WERI-Rb-1 (cell line): Measurements from ENCODE around the gene PLPPR1.

ENCODE experiments used
- DNase-seq: peaks from one replicate; pipeline ENCODE4 v3.0.0-alpha.2; 2020
- H3K27ac ChIP-seq: fragments of 250-450 bp; sonication (Bioruptor Pico); 2 replicates; pipeline ENCODE4 v1.5.1; 2020; ENCODE audit warnings: mild to moderate bottlenecking, moderate library complexity
- H3K27me3 ChIP-seq: fragments of 250-450 bp; sonication (Bioruptor Pico); 2 replicates; pipeline ENCODE4 v1.5.1; 2021; ENCODE audit warnings: mild to moderate bottlenecking, low read depth, moderate library complexity; ENCODE audit not compliant: insufficient read depth, severe bottlenecking
- H3K36me3 ChIP-seq: fragments of 250-450 bp; sonication (Bioruptor Pico); 2 replicates; pipeline ENCODE4 v1.5.1; 2020; ENCODE audit warnings: mild to moderate bottlenecking, moderate library complexity
- H3K4me3 ChIP-seq: 2 replicates; pipeline ENCODE4 v1.5.1; 2011; ENCODE audit warnings: low read depth, mild to moderate bottlenecking, control low read depth, low read length
- H3K9me3 ChIP-seq: fragments of 250-450 bp; sonication (Bioruptor Pico); 2 replicates; pipeline ENCODE4 v1.5.1; 2021; ENCODE audit warnings: mild to moderate bottlenecking, moderate library complexity; ENCODE audit not compliant: severe bottlenecking
- CTCF ChIP-seq: IDR thresholded peaks from 2 replicates; pipeline ENCODE4 v1.5.1; 2011; ENCODE audit warnings: low read depth, mild to moderate bottlenecking, control low read depth, inconsistent platforms, low read length

PLPPR1 gene

GRCh38 chr9:101371813-101372212 lies 343.3 kb downstream of the PLPPR1 start:
- no peaks in the 10 kb centered on the region for H3K36me3 ChIP-seq
- no peak overlapping the region for H3K4me3 ChIP-seq
- no peaks in the 10 kb centered on the region for H3K27me3 ChIP-seq
- no peak for DNase-seq
- H3K9me3 ChIP-seq: no peaks in the 10 kb centered on the region
- H3K27ac ChIP-seq: no peak overlapping the region
- TF ChIP-seq CTCF: no peak

- no peak for TF ChIP-seq CTCF
- no peaks in the 10 kb centered on the region for H3K27me3 ChIP-seq
- no peak overlapping the region for H3K4me3 ChIP-seq
- H3K9me3 ChIP-seq: no peaks in the 10 kb centered on the region
- no peak overlapping the region for H3K27ac ChIP-seq
- H3K36me3 ChIP-seq: no peaks in the 10 kb centered on the region
- DNase-seq: no peak
Measured at GRCh38 chr9:101372327-101373118, 344.0 kb downstream of the PLPPR1 start.
